Measurements from ENCODE around the gene C17orf75.

DNA sequence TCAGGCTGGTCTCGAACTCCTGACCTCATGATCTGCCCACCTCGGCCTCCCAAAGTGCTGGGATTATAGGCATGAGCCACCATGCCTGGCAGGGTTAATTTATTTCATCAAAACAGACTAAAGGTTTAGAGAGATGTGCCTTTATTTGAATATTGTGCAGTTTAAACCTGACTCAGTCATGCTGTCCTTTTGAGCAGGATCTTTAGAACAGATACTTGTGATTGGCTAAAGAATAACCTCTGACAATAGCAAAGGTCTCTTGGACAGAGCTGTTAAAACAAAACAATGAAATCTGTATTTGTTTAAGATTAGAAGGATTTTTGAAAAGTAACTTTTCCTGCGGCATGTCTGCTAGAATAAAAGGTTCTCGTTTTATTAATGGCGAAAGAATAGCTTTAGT is 44.0 kb upstream of the C17orf75 start:
- TF ChIP-seq, protein P1, sequence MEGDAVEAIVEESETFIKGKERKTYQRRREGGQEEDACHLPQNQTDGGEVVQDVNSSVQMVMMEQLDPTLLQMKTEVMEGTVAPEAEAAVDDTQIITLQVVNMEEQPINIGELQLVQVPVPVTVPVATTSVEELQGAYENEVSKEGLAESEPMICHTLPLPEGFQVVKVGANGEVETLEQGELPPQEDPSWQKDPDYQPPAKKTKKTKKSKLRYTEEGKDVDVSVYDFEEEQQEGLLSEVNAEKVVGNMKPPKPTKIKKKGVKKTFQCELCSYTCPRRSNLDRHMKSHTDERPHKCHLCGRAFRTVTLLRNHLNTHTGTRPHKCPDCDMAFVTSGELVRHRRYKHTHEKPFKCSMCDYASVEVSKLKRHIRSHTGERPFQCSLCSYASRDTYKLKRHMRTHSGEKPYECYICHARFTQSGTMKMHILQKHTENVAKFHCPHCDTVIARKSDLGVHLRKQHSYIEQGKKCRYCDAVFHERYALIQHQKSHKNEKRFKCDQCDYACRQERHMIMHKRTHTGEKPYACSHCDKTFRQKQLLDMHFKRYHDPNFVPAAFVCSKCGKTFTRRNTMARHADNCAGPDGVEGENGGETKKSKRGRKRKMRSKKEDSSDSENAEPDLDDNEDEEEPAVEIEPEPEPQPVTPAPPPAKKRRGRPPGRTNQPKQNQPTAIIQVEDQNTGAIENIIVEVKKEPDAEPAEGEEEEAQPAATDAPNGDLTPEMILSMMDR (IDR thresholded peaks at IDR 0.05) = no peak
- TF ChIP-seq POLR2A (IDR thresholded peaks at IDR 0.05) = no peak
